ENCODE measurements around the gene TBL1X.

- TF ChIP-seq POLR2A (IDR thresholded peaks at IDR 0.05) (no peak), CTCF (IDR thresholded peaks at IDR 0.05) (no peak)
Observed at GRCh38 chrX:9612146-9612505, 147.3 kb downstream of the TBL1X start.
